KMS-11 (cell line): ENCODE results near the gene TSR3.

Experiments
- H2AFZ ChIP-seq: fragments of 200-600 bp; sonication (generic); 2 replicates; pipeline ENCODE4 v1.6.1; 2016; ENCODE audit warnings: antibody characterized with exemption, mixed run types, low read depth
- H3K27ac ChIP-seq: fragments of 200-600 bp; sonication (generic); 2 replicates; pipeline ENCODE4 v1.6.1; 2016; ENCODE audit warnings: mild to moderate bottlenecking, mixed run types
- H3K27me3 ChIP-seq: fragments of 200-600 bp; sonication (generic); 2 replicates; pipeline ENCODE4 v1.6.1; 2017; ENCODE audit warnings: mild to moderate bottlenecking, low read depth, mixed run types, moderate library complexity; ENCODE audit not compliant: insufficient read depth
- H3K36me3 ChIP-seq: fragments of 200-600 bp; sonication (generic); 2 replicates; pipeline ENCODE4 v1.6.1; 2017; ENCODE audit warnings: mild to moderate bottlenecking, mixed run types; ENCODE audit not compliant: insufficient read depth
- H3K4me1 ChIP-seq: fragments of 200-600 bp; sonication (generic); 2 replicates; pipeline ENCODE4 v1.6.1; 2016; ENCODE audit warnings: mild to moderate bottlenecking, low read depth, mixed run types; ENCODE audit not compliant: poor library complexity, severe bottlenecking
- H3K4me2 ChIP-seq: fragments of 200-600 bp; sonication (generic); 2 replicates; pipeline ENCODE4 v1.7.0; 2016; ENCODE audit warnings: mild to moderate bottlenecking, mixed run types
- H3K4me3 ChIP-seq: fragments of 200-600 bp; sonication (generic); IDR thresholded peaks from 2 replicates; pipeline ENCODE4 v1.6.1; 2017; ENCODE audit warnings: low read depth, low read length, mixed read lengths; ENCODE audit not compliant: insufficient read depth
- H3K79me2 ChIP-seq: fragments of 200-600 bp; sonication (generic); 2 replicates; pipeline ENCODE4 v1.6.1; 2016; ENCODE audit warnings: low read depth, mixed run types; ENCODE audit not compliant: insufficient read depth
- H3K9ac ChIP-seq: fragments of 200-600 bp; sonication (generic); 2 replicates; pipeline ENCODE4 v1.6.1; 2016; ENCODE audit warnings: mild to moderate bottlenecking, mixed run types
- H4K20me1 ChIP-seq: fragments of 200-600 bp; sonication (generic); 2 replicates; pipeline ENCODE4 v1.6.1; 2016; ENCODE audit warnings: mild to moderate bottlenecking, mixed run types; ENCODE audit not compliant: insufficient read depth
- TF ChIP-seq, protein P1 (sequence below): fragments of 200-600 bp; sonication (generic); conservative IDR thresholded peaks from 2 replicates; pipeline ENCODE4 v1.6.1; 2017; ENCODE audit warnings: low read depth, mild to moderate bottlenecking, antibody characterized with exemption, low read length, moderate library complexity, mixed read lengths

TSR3 gene

DNA sequence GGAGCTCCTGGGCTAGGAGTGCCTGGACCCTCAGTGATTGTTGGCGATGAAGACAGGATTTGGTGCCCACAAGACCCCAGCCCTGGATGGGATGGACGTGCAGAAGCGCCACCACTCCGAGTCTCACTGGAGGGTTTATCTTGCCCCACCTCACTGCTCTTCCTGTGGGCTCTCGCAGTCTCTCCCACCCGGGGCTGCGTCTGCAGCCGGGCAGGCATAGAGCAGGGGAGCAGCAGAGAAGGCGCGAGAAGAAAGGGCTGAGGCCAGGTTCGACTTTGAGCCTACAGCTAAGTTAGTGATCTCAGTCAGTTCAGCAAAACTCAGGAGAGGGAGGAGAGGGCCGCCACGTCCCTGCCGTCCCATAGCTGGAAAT is 35.7 kb downstream of the TSR3 start:
- peaks cover 29% of the 10 kb centered on the region; the same call in 1 of the 2 replicates for H3K36me3 ChIP-seq
- TF ChIP-seq, protein P1, sequence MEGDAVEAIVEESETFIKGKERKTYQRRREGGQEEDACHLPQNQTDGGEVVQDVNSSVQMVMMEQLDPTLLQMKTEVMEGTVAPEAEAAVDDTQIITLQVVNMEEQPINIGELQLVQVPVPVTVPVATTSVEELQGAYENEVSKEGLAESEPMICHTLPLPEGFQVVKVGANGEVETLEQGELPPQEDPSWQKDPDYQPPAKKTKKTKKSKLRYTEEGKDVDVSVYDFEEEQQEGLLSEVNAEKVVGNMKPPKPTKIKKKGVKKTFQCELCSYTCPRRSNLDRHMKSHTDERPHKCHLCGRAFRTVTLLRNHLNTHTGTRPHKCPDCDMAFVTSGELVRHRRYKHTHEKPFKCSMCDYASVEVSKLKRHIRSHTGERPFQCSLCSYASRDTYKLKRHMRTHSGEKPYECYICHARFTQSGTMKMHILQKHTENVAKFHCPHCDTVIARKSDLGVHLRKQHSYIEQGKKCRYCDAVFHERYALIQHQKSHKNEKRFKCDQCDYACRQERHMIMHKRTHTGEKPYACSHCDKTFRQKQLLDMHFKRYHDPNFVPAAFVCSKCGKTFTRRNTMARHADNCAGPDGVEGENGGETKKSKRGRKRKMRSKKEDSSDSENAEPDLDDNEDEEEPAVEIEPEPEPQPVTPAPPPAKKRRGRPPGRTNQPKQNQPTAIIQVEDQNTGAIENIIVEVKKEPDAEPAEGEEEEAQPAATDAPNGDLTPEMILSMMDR: no peak
- no peak overlapping the region for H3K4me3 ChIP-seq
- H4K20me1 ChIP-seq: peaks cover 30% of the 10 kb centered on the region
- no peak overlapping the region for H3K9ac ChIP-seq
- H3K27ac ChIP-seq: no peak overlapping the region
- H3K79me2 ChIP-seq: peaks cover 54% of the 10 kb centered on the region
- H3K27me3 ChIP-seq: no peaks in the 10 kb centered on the region
- no peak overlapping the region for H2AFZ ChIP-seq
- peaks cover 9% of the 10 kb centered on the region for H3K4me1 ChIP-seq
- H3K4me2 ChIP-seq: no peak overlapping the region

DNA sequence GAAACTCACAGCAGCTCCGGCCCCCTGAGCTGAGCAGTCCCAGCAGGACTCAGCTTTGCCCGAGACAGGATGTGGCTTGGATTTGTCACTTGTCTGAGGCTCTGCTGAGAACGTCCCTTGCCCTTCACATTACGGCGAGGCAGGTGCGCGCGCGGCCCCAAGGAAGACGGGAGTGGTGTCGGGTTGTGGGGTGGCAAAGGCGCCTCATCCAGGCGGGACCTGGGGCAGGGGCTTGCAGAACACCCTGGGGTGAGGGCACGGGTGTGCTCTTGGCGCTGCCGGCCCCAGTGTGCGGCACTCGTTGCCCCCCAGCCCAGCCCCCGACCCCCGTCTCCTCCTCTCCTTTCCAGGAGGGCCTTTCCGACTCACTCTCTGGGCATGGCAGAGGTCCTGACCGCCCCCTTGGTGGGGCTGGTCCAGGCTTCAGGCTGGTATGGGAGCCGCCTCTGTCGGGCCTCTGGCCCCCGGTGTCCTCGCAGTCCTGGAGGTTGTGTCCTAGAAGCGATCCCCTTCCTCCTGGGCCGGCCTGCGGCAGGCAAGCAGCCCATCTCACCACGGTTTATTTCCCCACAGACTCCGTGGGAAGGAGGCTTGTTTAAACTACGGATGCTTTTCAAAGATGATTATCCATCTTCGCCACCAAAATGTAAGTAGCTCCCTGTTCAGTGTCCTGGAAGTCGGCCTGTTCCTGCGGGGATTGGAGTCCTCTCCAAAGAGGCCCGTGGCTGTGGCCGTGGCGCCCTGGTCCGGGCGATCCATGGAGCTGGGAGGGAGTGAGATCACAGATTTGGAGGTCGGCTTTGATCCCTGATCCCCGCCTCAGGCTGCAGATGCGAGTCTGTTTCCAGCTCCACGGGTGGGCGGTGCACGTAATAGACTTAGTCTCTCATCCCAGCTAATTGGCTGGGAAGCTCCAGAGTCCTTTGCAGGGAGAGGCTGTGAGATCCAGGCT is 36.3 kb downstream of the TSR3 start:
- no peak overlapping the region for H3K9ac ChIP-seq
- TF ChIP-seq, protein P1: no peak
- H3K4me1 ChIP-seq: peaks cover 16% of the 10 kb centered on the region
- H3K27ac ChIP-seq: no peak overlapping the region
- H3K27me3 ChIP-seq: no peaks in the 10 kb centered on the region
- no peak overlapping the region for H3K4me3 ChIP-seq
- H4K20me1 ChIP-seq: peaks cover 37% of the 10 kb centered on the region
- no peak overlapping the region for H3K4me2 ChIP-seq
- H2AFZ ChIP-seq: no peak overlapping the region
- peaks cover 29% of the 10 kb centered on the region; the same call in 1 of the 2 replicates for H3K36me3 ChIP-seq
- peaks cover 61% of the 10 kb centered on the region for H3K79me2 ChIP-seq

DNA sequence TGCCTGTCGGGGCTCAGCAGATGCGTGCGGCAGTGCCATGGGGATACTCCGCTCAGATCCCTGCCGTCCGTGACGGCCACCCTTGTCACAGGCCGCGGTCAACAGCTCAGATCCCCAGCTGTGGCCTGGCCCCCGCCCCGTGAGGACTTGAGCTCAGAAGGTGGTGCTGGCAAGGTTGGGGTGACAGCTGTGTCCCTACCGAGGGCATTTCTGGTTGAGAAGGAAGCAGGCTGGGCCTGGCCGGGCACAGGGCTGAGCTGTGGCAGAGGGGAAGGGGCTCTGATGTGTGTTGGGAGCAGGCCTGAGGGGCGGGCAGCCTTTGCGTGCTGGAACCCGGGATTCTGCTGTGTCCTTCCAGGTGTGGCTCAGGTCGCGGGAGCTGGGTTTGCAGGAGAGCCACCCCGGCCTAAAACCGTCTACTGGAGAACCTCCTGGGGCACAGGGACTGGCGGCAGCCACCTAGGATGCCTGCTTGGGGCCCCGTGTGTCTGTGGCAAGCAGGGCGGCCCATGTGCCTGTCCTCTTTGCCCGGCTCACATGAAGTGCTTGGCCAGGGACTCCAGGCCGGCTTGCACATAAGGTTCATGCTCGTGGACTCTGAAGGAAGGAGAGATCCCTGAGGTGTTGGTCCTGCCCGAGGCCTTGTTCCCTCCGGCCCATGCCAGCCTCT is 37.1 kb downstream of the TSR3 start:
- H3K4me3 ChIP-seq: no peak overlapping the region
- no peak overlapping the region for H3K9ac ChIP-seq
- no peak overlapping the region for H2AFZ ChIP-seq
- H3K4me1 ChIP-seq: peaks cover 16% of the 10 kb centered on the region
- H3K27ac ChIP-seq: no peak overlapping the region
- peaks cover 66% of the 10 kb centered on the region for H3K79me2 ChIP-seq
- H4K20me1 ChIP-seq: peaks cover 40% of the 10 kb centered on the region
- H3K36me3 ChIP-seq: peaks cover 29% of the 10 kb centered on the region; the same call in 1 of the 2 replicates
- no peak overlapping the region for H3K4me2 ChIP-seq
- TF ChIP-seq, protein P1: no peak
- no peaks in the 10 kb centered on the region for H3K27me3 ChIP-seq

DNA sequence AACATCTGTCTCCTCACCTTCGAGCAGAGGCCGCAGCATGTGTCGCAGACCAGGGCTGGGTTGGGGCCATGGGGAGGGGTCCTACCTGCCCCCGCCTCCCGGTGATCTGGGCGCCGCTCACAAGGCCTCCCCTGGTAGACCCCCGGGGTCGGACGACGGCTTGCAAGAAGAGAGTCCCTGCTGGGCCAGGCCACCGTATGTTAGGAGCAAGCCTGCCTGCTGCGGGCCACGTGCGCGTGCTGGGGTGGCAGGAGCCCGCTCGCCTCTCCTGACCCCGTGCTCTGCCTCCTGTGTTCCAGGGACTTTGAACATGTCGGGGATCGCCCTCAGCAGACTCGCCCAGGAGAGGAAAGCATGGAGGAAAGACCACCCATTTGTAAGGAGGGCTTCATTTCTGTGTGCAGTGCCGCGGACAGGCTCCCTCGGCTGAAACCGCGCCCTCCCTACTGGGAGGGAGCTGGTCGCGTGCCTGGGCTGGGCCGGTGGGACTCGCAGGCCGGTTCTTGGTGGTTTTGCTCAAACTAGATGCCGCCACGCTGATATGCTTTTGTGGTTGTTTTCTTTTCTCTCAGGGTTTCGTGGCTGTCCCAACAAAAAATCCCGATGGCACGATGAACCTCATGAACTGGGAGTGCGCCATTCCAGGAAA is 37.8 kb downstream of the TSR3 start:
- Histone ChIP-seq H3K36me3 (peaks cover 29% of the 10 kb centered on the region; the same call in 1 of the 2 replicates), H3K4me2 (no peak overlapping the region), H3K4me3 (no peak overlapping the region), H3K27me3 (no peaks in the 10 kb centered on the region), H3K9ac (no peak overlapping the region), H3K27ac (no peak overlapping the region), H3K4me1 (peaks cover 16% of the 10 kb centered on the region), H4K20me1 (peaks cover 40% of the 10 kb centered on the region), H3K79me2 (peaks cover 66% of the 10 kb centered on the region), H2AFZ (no peak overlapping the region)
- TF ChIP-seq, protein P1: no peak
